Keratinocyte (primary cell): Measurements from ENCODE around the gene BICRAL. TPM values are rescaled to one million over a fixed set of nuclear protein-coding genes. Genes with fewer than 3 reads are reported as not detected.
"Not testable (repeated sequence)": the region's sequence is repeated elsewhere in the genome, so short reads cannot be mapped to it uniquely, and the experiment has no call there.

ENCODE experiments used
- DNase-seq: peaks from one replicate; pipeline ENCODE4 v3.0.0-alpha.2; 2011; ENCODE audit warnings: low read depth, missing footprints, low spot score
- FAIRE-seq: peaks from 2 replicates; lab custom pipeline; 2011; peaks lifted over from hg19 to GRCh38; lab: Jason Lieb, UNC
- H2AFZ ChIP-seq: 2 replicates; pipeline ENCODE4 v1.6.0; 2012; ENCODE audit warnings: low read length, control low read depth, inconsistent platforms; ENCODE audit not compliant: control insufficient read depth
- H3K27ac ChIP-seq: 2 replicates; pipeline ENCODE4 v1.5.1; 2011; ENCODE audit warnings: low read length; ENCODE audit not compliant: control insufficient read depth, insufficient read depth
- H3K27me3 ChIP-seq: 3 replicates; pipeline ENCODE4 v1.6.0; 2011; ENCODE audit warnings: low read length; ENCODE audit not compliant: control insufficient read depth, insufficient read depth; ENCODE audit errors: extremely low read depth
- H3K36me3 ChIP-seq, 2 experiments: 2 replicates in 1 of 2; 3 replicates in 1 of 2; pipeline ENCODE4 v1.5.1; 2011; ENCODE audit warnings: low read length in 2 of 2, mild to moderate bottlenecking in 1 of 2; ENCODE audit not compliant: control insufficient read depth in 2 of 2, insufficient read depth in 2 of 2; ENCODE audit errors: extremely low read depth in 1 of 2
- H3K4me1 ChIP-seq: 3 replicates; pipeline ENCODE4 v1.5.1; 2011; ENCODE audit warnings: low read length; ENCODE audit not compliant: control insufficient read depth, insufficient read depth; ENCODE audit errors: extremely low read depth
- H3K4me2 ChIP-seq: 3 replicates; pipeline ENCODE4 v1.6.0; 2011; ENCODE audit warnings: low read depth, low read length; ENCODE audit not compliant: control insufficient read depth, insufficient read depth; ENCODE audit errors: extremely low read depth
- H3K4me3 ChIP-seq, 3 experiments: fragments of 200-600 bp in 1 of 3; sonication (generic) in 1 of 3; 2 replicates in 2 of 3; 3 replicates in 1 of 3; pipeline ENCODE4 v1.5.1; 2011 to 2016; ENCODE audit warnings: low read length in 3 of 3, mild to moderate bottlenecking in 3 of 3, control low read depth in 2 of 3, inconsistent platforms in 1 of 3, low read depth in 1 of 3, mixed read lengths in 1 of 3, mixed run types in 1 of 3, moderate library complexity in 1 of 3; ENCODE audit not compliant: control insufficient read depth in 2 of 3, insufficient read depth in 2 of 3; ENCODE audit errors: extremely low read depth in 1 of 3
- H3K79me2 ChIP-seq: 2 replicates; pipeline ENCODE4 v1.6.0; 2012; ENCODE audit warnings: low read length; ENCODE audit not compliant: control insufficient read depth, insufficient read depth
- H3K9ac ChIP-seq: 3 replicates; pipeline ENCODE4 v1.6.0; 2011; ENCODE audit warnings: low read length; ENCODE audit not compliant: control insufficient read depth, insufficient read depth; ENCODE audit errors: extremely low read depth
- H3K9me1 ChIP-seq: 3 replicates; pipeline ENCODE4 v1.6.0; 2011; ENCODE audit warnings: low read length; ENCODE audit not compliant: control insufficient read depth, insufficient read depth; ENCODE audit errors: extremely low read depth
- H3K9me3 ChIP-seq: 2 replicates; pipeline ENCODE4 v1.5.1; 2012; ENCODE audit warnings: low read depth, low read length; ENCODE audit not compliant: control insufficient read depth
- H4K20me1 ChIP-seq: 3 replicates; pipeline ENCODE4 v1.6.0; 2011; ENCODE audit warnings: low read length; ENCODE audit not compliant: control insufficient read depth, insufficient read depth; ENCODE audit errors: extremely low read depth
- EZH2 ChIP-seq: IDR thresholded peaks from one replicate; pipeline ENCODE4 v1.6.1; 2012; ENCODE audit warnings: inconsistent platforms, mild to moderate bottlenecking, low read length, moderate library complexity
- dilution Hi-C: fragments of 300-500 bp; cut with MboI; formaldehyde crosslinking; loops from one replicate; pipeline ENCODE4 v1.7.0; 2020; ENCODE audit warnings: low sequenced_read_pairs; ENCODE audit not compliant: extremely low pct_ligation_motif_present
- polyA plus RNA-seq, 5 experiments: library from polyadenylated mRNA; depleted of rRNA in 3 of 5; stranded (reverse) in 3 of 5; stranded (forward) in 1 of 5; unstranded in 1 of 5; fragments of >200 nt; gene quantifications; 1 replicate in 1 of 5; 2 replicates in 3 of 5; 3 replicates in 1 of 5; pipeline versions ENCODE4 v1.2.1 to v1.2.3, GENCODE V29; 2011 to 2012; ENCODE audit warnings: missing spikeins in 2 of 5, low read depth in 1 of 5, low replicate concordance in 1 of 5
- TF ChIP-seq, protein P1 (sequence below), 3 experiments: IDR thresholded peaks in 1 of 3; conservative IDR thresholded peaks in 1 of 3; optimal IDR thresholded peaks in 1 of 3; 2 replicates in 2 of 3; 3 replicates in 1 of 3; pipeline versions ENCODE3 to v1.5.1; 2011; ENCODE audit warnings: low read length in 3 of 3, mild to moderate bottlenecking in 3 of 3, moderate library complexity in 2 of 3, control low read depth in 1 of 3, inconsistent platforms in 1 of 3; ENCODE audit not compliant: insufficient read depth in 2 of 3; ENCODE audit errors: extremely low read depth in 1 of 3

The BICRAL gene
- polyA plus RNA-seq, 1 donor (not counting 4 experiments of a cell fraction or from before 2014, with no cell fraction given) = 5.0 TPM

DNA sequence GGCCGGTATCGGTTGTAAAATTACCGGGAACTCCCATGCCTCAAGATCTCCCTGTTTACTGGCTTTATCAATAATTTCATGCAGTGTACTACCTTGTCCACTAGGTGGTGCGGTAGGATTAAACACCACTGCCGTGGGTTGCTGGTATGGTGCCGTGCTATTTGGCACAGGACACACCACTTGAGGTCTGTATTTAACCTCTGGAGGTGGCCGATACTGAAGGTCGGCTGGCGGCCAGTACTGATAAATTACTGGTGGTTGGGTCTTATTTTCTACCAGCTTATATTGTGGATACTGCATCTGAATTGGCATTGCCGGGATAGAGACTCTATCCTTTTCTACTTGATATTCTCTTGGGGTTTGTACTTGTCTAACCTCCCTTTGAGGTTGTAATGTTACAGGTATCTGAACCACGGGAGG is 119.7 kb downstream of the BICRAL start:
- Histone ChIP-seq H3K27me3 (no peaks in the 10 kb centered on the region), H3K4me1 (no peaks in the 10 kb centered on the region), H2AFZ (no peak overlapping the region), H3K4me3 (no peak overlapping the region), H3K9me3 (no peaks in the 10 kb centered on the region), H3K79me2 (no peaks in the 10 kb centered on the region), H3K9ac (no peak overlapping the region), H3K9me1 (no peaks in the 10 kb centered on the region), H3K27ac (no peak overlapping the region), H3K36me3 (no peaks in the 10 kb centered on the region), H4K20me1 (no peaks in the 10 kb centered on the region), H3K4me2 (peak overlapping the region; percentile 46)
- no peak for FAIRE-seq
- dilution Hi-C loops = no loop called here
- DNase-seq = no peak
- TF ChIP-seq, protein P1, sequence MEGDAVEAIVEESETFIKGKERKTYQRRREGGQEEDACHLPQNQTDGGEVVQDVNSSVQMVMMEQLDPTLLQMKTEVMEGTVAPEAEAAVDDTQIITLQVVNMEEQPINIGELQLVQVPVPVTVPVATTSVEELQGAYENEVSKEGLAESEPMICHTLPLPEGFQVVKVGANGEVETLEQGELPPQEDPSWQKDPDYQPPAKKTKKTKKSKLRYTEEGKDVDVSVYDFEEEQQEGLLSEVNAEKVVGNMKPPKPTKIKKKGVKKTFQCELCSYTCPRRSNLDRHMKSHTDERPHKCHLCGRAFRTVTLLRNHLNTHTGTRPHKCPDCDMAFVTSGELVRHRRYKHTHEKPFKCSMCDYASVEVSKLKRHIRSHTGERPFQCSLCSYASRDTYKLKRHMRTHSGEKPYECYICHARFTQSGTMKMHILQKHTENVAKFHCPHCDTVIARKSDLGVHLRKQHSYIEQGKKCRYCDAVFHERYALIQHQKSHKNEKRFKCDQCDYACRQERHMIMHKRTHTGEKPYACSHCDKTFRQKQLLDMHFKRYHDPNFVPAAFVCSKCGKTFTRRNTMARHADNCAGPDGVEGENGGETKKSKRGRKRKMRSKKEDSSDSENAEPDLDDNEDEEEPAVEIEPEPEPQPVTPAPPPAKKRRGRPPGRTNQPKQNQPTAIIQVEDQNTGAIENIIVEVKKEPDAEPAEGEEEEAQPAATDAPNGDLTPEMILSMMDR (optimal IDR thresholded peaks at IDR 0.05 in 1 of 3, IDR thresholded peaks at IDR 0.05 in 1 of 3, conservative IDR thresholded peaks at IDR 0.05 in 1 of 3; ENCODE audit: extremely low read depth in 1 of 3, insufficient read depth in 2 of 3, low read length in 3 of 3) = peak; percentile 57 to 83 (median 81)
- TF ChIP-seq EZH2 = no peak

DNA sequence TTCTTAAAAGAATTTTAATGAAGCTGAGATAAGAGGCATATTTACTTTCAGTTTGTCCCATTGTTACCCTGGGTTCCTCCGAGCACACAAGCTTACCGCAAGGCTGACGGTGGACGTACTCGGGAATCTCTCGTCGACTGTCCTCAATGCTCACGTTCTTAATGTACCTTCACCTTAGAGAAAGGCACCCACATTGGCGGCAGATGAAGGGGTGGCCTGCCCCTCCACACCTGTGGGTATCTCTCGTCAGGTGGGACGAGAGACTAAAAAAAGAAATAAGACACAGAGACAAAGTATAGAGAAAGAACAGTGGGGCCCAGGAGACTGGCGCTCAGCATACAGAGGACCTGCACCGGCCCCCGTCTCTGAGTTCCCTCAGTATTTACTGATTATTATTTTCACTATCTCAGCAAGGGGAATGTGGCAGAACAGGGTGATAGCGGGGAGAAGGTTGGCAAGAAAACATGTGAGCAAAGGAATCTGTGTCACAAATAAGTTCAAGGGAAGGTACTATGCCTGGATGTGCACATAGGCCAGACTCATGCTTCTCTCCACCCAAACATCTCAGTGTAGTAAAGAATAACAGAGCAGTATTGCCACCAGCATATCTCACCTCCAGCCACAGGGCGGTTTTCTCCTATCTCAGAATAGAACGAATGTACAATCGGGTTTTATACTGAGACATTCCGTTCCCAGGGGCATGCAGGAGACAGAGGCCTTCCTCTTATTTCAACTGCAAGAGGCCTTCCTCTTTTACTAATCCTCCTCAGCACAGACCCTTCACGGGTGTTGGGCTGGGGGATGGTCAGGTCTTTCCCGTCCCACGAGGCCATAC is 120.8 kb downstream of the BICRAL start:
- H3K4me3 ChIP-seq, H3K79me2 ChIP-seq, H3K9ac ChIP-seq, H3K36me3 ChIP-seq, H3K27me3 ChIP-seq, dilution Hi-C loops, H3K9me1 ChIP-seq, FAIRE-seq, H2AFZ ChIP-seq, H3K9me3 ChIP-seq, H3K27ac ChIP-seq, H4K20me1 ChIP-seq, DNase-seq, H3K4me1 ChIP-seq, H3K4me2 ChIP-seq: not testable (repeated sequence)
